Uterine smooth muscle cell (primary cell): ENCODE results near the gene INTS4. TPM values are rescaled to one million over a fixed set of nuclear protein-coding genes. Genes with fewer than 3 reads are reported as not detected.

Experiments
- total RNA-seq: library from RNA; depleted of rRNA; stranded (reverse); fragments of >200 nt; gene quantifications from 2 replicates; pipeline ENCODE4 v1.2.3, GENCODE V29; 2014

INTS4 gene, protein sequence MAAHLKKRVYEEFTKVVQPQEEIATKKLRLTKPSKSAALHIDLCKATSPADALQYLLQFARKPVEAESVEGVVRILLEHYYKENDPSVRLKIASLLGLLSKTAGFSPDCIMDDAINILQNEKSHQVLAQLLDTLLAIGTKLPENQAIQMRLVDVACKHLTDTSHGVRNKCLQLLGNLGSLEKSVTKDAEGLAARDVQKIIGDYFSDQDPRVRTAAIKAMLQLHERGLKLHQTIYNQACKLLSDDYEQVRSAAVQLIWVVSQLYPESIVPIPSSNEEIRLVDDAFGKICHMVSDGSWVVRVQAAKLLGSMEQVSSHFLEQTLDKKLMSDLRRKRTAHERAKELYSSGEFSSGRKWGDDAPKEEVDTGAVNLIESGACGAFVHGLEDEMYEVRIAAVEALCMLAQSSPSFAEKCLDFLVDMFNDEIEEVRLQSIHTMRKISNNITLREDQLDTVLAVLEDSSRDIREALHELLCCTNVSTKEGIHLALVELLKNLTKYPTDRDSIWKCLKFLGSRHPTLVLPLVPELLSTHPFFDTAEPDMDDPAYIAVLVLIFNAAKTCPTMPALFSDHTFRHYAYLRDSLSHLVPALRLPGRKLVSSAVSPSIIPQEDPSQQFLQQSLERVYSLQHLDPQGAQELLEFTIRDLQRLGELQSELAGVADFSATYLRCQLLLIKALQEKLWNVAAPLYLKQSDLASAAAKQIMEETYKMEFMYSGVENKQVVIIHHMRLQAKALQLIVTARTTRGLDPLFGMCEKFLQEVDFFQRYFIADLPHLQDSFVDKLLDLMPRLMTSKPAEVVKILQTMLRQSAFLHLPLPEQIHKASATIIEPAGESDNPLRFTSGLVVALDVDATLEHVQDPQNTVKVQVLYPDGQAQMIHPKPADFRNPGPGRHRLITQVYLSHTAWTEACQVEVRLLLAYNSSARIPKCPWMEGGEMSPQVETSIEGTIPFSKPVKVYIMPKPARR
- 40.6 and 42.6 TPM in 2 replicates for total RNA-seq

DNA sequence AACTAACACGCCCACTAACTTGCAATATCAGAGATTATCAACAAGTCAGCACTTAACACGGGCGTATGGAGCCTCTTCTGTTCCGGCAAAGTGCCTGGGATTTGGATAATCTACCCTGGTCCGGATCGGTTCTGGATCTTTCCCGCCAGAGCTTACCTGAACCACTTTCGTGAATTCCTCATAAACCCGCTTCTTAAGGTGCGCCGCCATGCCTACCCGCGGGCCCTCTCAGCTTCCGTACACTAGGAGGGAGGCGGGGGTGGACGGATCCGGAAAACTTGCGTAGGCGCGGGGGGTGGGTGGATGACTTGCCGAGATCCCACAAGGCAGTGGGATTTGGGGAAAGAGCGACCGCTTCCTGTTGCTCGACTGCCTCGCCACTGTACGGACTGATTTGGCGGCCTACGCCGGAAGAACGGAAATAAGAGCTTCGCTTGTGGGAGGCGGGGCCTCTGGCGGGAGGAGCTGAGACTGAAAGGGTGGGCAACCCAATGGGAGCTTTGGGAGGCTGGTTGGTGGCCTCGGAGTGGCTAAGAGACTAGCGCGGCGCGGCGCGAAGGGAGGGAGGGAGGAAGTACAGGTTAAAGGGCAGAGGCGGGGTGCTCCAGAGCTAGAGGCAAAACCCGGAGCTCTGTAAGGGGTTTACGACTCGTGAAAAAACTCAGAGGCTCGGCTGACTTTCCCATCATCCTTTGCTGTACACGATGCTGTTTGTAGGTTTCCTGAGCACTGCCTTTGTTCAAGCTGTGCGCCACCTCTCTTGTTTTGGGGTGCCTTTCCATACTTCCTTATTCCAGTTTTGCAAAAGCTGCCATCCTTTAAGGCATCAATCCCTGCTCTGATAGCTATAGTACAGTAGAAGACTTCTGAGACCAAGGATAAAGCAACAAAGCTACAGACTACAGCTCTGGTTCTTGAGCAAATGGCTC, at the start of gene INTS4:
INTS4 (minus strand) TSS at position 235 of the 929 bp plus-strand sequence; CDS start at position 210, 25 bp downstream.

GRCh38 chr11:78022397-78023396, 28.2 kb upstream of the INTS4 start, which contains the start of gene KCTD14:
Gene KCTD14, minus strand, starts transcription at chr11:78023276. Its CDS starts 27 bp downstream, at chr11:78023249.

Other genes starting within 250 kb of the INTS4 start
- 42.0 and 49.2 TPM in 2 replicates for gene RSF1, start 173.9 kb downstream of the INTS4 start, total RNA-seq
- gene AAMDC, start 173.5 kb downstream of the INTS4 start, total RNA-seq: 27.9 and 28.9 TPM in 2 replicates
- 0.62 and 1.00 TPM in 2 replicates for gene KCTD14, start 28.6 kb upstream of the INTS4 start, total RNA-seq
- not detected in 2 replicates for gene THRSP, start 69.2 kb upstream of the INTS4 start, total RNA-seq
- 132 and 138 TPM in 2 replicates for gene NDUFC2, start 85.2 kb upstream of the INTS4 start, total RNA-seq
- 24.6 and 44.0 TPM in 2 replicates for gene ALG8, start 145.0 kb upstream of the INTS4 start, total RNA-seq
- 6.4 and 7.1 TPM in 2 replicates for gene KCTD21, start 194.0 kb upstream of the INTS4 start, total RNA-seq
- 11.0 and 13.4 TPM in 2 replicates for gene USP35, start 194.3 kb upstream of the INTS4 start, total RNA-seq